Caki2 (cell line): ENCODE measurements around the gene RAD51B. TPM values are rescaled to one million over a fixed set of nuclear protein-coding genes. Genes with fewer than 3 reads are reported as not detected.
A peak's percentile ranks its signal among the peaks of the same experiment; 100 is the strongest.

Experiments
- DNase-seq: peaks from one replicate; pipeline ENCODE4 v3.0.0-alpha.2; 2015; ENCODE audit warnings: low read depth
- in situ Hi-C: cut with HindIII; loops from 2 replicates; pipeline ENCODE4 v1.10.0; 2016; ENCODE audit warnings: low sequenced_read_pairs, low pct_unique_long_range_greater_than_20kb, mixed read lengths
- total RNA-seq: library from RNA; depleted of rRNA; stranded (reverse); fragments of >200 nt; shearing (Covaris generic); gene quantifications from 2 replicates; pipeline ENCODE4 v1.2.3, GENCODE V29; 2014; ENCODE audit warnings: low replicate concordance

The RAD51B gene
- total RNA-seq, 1 experiment from 2014 or later: 20.8 TPM

DNA sequence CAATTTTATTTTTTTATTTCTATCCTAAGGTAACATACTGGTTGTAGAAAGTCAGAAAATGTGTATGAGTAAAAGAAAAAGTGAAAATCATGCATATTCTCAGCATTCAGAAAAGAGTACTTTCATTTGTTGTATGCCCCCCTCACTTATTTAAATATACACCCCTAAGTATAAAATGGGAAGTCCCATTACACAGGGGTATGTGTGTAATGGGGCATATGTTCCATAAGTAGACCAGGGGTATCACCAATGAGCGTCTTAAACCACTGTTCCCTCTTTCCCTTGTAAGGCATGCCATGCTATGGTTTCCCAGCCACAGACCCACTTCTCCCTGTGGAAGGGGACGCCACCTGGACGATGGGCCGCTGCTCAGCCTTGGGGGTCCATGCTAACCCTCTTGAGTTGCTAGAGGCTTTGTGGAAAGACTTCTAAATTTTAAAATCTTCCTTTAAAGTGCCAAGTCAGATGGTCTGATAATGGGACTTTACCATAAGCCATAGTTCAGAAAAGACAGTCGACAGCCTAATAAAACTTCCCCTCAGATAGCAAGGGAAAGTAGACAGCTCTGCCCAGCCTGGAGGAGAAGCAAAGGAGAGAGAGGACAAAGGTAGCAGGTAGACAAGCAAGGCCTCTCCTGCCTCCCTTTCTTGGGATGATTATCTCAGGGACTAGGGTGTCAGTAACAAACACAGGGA lies 855.1 kb downstream of the RAD51B start:
- in situ Hi-C loops: no loop called here

DNA sequence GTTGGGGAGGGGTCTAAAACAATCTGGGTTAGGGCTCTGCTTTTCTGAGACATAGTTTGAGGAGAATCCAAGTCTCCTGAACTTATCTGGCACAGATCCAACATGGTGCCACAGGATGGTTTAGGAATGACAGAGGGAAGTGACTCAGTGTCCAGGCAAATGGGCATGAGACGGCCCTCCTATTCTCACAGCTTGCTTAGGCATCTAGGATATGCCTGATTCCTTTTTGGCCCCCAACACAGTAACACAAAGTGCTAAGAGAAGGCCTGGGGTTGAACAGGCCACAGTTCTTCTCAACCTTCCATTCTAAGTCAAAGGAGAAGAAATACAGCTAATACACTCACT lies 855.6 kb downstream of the RAD51B start:
- in situ Hi-C loops: no loop called here
- no peak for DNase-seq

More for the DNA sequence above, 855.1 kb downstream of the RAD51B start:
- no peak for DNase-seq

GRCh38 chr14:68676511-68676943 lies 856.9 kb downstream of the RAD51B start:
- no peak for DNase-seq
- in situ Hi-C loops: no loop called here

- in situ Hi-C loops: no loop called here
- DNase-seq: no peak
Observed at GRCh38 chr14:68677476-68677875, 857.9 kb downstream of the RAD51B start.

GRCh38 chr14:68677901-68678300 lies 858.3 kb downstream of the RAD51B start:
- no peak for DNase-seq
- in situ Hi-C loops: no loop called here

DNA sequence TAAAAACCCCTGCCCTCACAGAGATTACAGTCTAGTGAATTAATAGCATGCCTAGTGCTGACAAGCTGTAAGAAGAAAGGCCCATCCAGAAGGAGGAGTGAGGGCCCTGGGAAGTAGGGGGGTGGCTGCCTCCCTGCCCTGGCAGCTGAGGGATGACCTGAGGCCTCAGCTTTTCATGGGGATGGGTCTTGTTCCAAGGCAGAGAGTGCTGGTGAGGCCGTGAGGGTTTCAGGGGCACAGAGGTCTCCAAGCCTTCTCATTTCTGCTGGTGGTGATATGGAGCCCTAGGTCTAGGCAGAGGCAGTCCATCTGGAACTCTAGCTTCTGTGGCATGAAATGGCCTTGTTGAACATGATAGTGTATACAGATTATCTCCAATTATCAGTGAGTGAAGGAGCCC lies 858.9 kb downstream of the RAD51B start:
- DNase-seq: no peak

DNA sequence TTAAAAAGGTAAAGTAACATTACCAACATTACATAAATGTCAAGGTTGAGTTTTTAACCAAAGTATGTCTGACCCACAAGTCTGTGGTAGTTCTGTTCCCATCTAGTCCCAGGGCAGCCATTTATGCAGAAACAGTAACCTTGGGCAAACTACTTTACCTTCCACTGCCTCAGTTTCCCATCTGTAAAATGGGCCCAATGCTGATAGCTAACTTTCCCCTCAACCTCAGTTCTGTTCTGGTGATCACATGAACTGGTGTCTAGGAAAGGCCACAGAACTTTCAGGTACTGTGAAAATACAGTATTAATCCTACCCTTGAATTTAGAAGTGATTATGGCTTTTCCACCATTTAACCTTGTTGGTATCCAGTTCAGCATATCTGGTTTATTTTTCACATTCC lies 859.7 kb downstream of the RAD51B start:
- in situ Hi-C loops: no loop called here

More for the DNA sequence above, 858.9 kb downstream of the RAD51B start:
- in situ Hi-C loops: no loop called here

DNA sequence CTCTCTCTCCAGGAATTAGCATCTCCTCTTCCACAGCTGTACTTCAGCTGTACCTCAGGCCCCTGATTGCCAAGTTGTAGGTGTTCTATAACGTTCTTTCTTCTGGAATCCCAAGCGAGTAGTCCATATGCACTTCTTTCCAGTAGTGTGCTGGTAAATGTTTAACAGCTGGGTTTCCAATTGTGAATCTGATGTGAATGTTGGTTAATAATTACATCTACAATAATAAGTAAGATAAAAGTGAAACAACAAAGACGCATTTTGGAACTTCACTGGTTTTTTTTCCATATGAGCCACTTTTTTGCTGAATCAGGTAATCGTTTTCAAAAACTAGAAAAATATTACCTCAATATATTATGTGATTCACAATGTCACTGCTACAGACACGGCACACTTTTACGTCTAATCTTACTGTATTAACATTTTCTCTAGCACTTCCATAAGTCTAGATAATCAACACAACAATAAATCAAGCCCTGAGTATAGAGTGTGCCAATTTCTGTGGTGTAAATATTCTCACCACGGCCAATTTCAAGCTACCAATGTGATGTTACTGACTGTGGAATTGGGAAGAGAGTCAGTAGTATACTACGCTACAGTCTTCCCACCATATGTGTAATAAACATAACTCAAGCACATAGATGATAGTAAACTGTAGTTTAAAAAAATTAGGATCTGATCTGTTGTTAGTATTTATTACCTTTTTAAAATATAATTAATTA lies 860.3 kb downstream of the RAD51B start:
- peak; percentile 73 for DNase-seq
- in situ Hi-C loops: no loop called here

More for the DNA sequence above, 859.7 kb downstream of the RAD51B start:
- DNase-seq: no peak

DNA sequence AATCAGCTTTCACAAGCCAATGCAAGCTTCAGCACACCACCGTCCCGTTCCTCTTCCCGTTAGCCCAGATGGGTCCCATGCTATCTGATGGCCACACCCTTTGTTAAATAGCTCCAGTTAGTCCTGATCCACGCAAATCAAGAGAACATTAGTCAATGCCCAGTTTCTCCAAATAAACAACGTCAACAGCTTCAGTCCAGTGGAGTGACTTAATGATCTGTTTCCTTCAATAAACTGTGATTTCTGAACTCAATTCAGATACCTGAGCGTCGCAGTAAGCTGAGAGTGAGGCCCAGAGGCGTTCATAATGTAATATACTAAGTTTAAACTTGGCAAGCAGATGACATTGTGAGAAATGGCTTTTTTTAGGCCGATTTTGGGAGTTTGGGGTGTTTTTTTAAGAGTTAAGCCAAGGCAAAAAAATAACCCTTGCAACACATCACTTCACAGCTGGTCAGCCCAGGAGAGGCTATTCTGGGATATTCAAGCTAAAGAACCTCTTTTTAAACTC lies 861.0 kb downstream of the RAD51B start:
- in situ Hi-C loops: no loop called here

DNA sequence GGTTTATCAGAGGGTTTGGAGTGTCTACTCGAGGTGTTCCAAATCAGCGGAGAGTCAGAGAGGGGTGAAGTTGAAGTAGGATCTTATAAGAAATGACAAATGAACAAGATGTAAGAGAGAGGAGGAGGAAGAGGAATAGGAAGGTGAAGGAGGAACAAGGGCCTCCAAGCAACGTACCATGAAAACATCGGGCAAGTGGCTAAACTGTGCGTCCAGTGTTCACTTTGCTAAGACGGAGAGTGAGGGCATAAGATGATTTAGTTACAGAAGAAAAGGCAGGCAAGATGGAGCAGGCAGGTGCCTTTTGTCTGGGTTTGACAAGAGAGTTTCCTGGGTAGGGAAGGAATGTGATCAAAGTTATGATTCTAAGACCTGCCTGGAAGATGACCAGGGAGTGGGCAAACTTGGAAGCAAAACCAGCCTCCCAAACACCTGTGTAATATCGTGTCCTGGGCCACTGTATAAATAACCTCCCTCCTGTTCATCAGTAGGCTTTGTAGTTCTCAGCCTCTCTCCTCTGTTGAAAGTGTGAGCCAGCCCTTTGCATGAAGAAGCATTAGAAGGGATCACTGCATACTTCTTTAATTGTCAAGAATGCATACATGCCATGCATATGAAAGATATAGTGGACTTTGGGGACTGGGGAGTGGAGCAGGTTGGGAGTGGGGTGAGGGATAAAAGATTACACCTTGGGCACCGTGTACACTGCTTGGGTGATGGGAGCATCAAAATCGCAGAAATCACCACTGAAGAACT lies 861.9 kb downstream of the RAD51B start:
- in situ Hi-C loops: no loop called here
- DNase-seq: no peak

More for the DNA sequence above, 861.0 kb downstream of the RAD51B start:
- no peak for DNase-seq

DNA sequence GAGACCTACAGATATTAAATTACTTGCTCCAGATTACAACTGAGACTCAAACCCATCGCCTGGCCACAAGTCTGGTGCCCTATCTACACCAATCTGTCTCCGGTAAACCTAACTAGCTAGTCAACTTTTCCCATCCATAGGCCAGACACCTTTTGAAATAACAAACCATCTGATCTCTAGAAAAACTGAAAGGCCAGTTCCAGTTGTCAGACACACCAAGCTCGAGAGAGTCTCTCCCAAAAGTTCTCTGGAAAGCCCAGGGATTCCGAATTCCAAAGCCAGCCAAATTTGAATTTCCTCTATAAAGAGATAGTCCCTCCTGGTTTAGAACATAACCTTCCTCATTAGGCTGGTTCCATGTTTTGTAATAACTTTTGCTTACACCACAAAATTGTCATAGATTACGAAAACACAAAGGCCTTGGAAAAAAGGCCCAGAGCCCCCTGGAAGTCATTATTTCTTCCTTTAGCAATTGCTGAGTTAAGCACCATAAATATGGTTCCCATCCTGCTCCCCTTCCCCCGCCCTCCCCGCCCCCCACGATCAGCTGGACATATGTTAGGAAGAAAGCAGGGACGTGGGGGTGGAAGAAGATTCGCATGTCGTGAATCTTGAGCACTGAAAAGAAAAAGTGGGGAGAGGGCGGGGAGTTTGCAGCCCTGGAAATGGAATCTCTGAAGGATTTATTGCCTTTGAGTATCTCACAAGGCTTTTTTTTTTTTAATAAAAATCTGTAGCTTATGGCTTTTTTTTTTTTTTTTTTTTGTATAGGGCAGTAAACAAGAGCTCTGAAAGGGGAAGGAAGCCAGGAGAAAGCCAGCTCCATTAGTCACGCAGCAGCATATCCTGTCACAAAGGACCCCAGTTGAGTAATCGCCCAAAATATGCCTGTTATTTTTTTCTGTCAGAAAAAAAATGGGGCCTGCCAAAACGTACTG lies 862.9 kb downstream of the RAD51B start:
- no peak for DNase-seq
- in situ Hi-C loops: no loop called here

GRCh38 chr14:68683326-68683725 lies 863.7 kb downstream of the RAD51B start:
- no peak for DNase-seq
- in situ Hi-C loops: no loop called here

DNA sequence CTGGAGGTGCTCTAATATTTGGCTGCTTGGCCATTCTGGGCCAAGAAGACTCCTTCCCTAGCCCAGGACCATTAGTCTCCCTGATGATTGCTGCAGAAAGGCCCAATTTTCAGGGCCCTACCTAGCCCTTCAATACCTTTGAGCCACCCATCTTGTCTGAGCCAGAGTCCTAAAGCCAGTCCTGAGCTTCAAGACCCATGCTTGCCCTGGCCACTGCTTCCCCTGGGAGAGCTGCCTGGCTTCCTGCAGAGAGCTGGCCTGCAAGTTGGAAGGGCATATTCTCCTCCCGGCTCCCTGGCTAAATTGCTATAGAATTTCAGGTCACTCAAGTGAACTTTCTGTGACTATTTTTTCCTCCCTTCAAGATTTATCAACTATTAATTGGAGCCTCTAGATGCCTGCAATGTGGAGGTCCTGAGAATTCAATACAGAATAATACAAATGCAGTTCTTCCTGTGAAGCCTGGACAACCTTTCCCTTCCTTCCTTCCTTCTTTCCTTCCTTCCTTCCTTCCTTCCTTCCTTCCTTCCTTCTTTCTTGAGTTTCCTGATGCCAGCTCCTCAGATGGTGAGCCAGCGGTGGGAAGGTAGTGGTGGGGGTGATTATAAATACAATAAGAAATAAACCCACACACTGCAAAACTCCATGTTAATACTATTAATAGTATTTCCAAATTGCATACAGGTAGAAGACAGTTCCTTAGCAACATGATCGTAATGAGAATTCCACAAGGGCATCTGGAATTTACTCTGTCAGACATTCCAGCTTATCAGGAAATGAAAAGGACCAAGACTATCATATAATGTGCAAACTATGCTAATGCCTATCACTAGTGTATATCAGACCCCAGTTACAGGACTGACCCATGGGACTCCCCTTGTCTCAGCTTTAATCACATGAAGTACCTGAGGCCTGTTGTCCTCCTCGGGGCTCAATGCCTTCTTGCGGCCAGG lies 865.2 kb downstream of the RAD51B start:
- in situ Hi-C loops: no loop called here
- no peak for DNase-seq

DNA sequence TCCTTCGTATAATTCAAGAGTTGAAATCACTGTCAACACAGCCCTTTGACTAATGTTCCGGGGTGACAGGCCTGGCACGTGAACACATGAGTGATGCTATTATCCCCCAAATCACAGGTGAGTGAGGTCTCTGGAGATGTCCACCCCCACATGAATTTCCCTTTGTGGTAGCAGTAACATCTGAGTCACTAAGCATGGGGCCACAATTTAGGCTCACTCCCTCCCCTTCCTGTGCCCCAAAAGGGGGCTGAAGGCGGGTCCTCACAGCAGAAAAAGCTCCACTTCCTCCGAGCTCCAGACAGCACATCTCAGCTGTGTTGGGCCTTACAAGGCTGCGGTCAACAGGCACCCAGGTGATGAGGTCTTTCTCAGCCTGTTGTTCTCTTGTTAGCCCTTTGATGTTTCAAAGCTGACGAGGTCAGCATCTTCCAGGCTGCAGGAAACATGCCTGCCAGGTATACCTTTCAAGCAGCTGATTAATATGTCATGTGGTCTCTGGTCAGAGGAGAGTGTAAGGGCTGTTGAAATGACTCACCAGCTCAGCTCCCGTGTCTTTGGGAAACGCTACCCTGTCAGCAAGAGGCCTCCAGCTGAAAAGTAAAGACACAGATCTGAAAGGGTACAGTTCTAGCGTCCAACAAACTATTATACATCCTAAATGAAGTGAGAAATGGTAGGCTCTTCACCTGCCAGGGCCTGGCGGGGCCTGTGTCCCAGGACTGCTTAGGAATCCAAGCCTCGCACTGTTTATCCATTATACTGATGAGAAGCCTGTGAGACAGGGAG lies 866.0 kb downstream of the RAD51B start:
- in situ Hi-C loops: no loop called here
- peak; percentile 55 for DNase-seq

DNA sequence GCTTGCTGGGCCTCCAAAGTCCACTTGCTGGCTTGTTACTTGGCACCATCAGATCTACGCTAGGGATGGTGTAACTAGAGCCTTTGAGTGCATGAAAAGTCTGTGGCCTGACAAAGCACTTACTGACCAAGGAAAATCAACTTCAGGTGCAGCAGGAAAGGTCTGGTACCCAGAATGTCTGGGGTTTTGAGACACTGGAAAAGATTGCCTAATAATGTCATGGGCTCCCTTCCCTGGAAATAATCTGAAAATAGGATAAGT lies 866.6 kb downstream of the RAD51B start:
- DNase-seq: no peak
- in situ Hi-C loops: no loop called here

GRCh38 chr14:68686724-68687123 lies 867.1 kb downstream of the RAD51B start:
- no peak for DNase-seq
- in situ Hi-C loops: no loop called here
